ENCODE data around the gene EYA2. TPM values are rescaled to one million over a fixed set of nuclear protein-coding genes. Genes with fewer than 3 reads are reported as not detected.

Gene EYA2
- total RNA-seq, 2 donors from 2014 or later, result 3.5 to 3.8 TPM

GRCh38 chr20:47118641-47119040, 224.0 kb downstream of the EYA2 start:
- ATAC-seq (ENCODE audit: insufficient number of reproducible peaks, low FRiP score, low read depth) (no peak), DNase-seq (ENCODE audit: low spot score) (no peak)
- no peak for TF ChIP-seq CTCF (IDR thresholded peaks at IDR 0.05)
- H3K4me1 ChIP-seq (ENCODE audit: control insufficient read depth in 1 of 2, low read depth in 2 of 2), result peaks cover 7 to 20% of the 10 kb centered on the region in 2 donors
- no peaks in the 10 kb centered on the region for H3K36me3 ChIP-seq
- H3K27ac ChIP-seq, result peak overlapping the region; percentile 74 to 83
- no peaks in the 10 kb centered on the region for H3K27me3 ChIP-seq (replicated peaks; ENCODE audit: insufficient read depth)
- H3K9me3 ChIP-seq, result no peaks in the 10 kb centered on the region
- H3K4me3 ChIP-seq, result no peak overlapping the region

- no peak for ATAC-seq (ENCODE audit: insufficient number of reproducible peaks, low FRiP score, low read depth)
- TF ChIP-seq CTCF (IDR thresholded peaks at IDR 0.05), result no peak
Observed at GRCh38 chr20:47120346-47120936, 225.8 kb downstream of the EYA2 start.

DNA sequence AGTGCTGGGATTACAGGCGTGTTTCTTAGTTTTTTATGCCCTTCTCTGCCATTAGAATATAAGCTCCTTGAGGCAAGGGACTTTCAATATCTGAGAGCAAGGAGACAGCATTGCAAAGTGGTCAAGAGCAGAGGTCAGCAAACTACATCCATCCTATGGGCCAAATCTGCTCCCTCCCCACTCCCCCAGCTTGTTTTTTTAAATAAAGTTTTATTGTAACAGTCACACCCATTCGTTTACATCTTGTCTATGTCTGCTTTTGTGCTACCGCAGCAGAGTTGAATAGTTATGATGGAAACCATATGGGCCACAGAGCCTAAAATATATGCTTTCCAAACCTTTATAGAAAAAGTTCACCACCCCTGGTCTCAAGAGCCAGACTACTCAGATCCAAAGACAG, 227.9 kb downstream of the EYA2 start:
- no peak for TF ChIP-seq CTCF (IDR thresholded peaks at IDR 0.05)

More at GRCh38 chr20:47120346-47120936, 225.8 kb downstream of the EYA2 start:
- Histone ChIP-seq H3K27ac (no peak overlapping the region), H3K36me3 (no peaks in the 10 kb centered on the region), H3K4me1 (ENCODE audit: control insufficient read depth in 1 of 2, low read depth in 2 of 2) (peaks cover 8 to 33% of the 10 kb centered on the region in 2 donors), H3K27me3 (replicated peaks; ENCODE audit: insufficient read depth) (no peaks in the 10 kb centered on the region), H3K9me3 (no peaks in the 10 kb centered on the region), H3K4me3 (no peak overlapping the region)
- no peak for DNase-seq (ENCODE audit: low spot score)

DNA sequence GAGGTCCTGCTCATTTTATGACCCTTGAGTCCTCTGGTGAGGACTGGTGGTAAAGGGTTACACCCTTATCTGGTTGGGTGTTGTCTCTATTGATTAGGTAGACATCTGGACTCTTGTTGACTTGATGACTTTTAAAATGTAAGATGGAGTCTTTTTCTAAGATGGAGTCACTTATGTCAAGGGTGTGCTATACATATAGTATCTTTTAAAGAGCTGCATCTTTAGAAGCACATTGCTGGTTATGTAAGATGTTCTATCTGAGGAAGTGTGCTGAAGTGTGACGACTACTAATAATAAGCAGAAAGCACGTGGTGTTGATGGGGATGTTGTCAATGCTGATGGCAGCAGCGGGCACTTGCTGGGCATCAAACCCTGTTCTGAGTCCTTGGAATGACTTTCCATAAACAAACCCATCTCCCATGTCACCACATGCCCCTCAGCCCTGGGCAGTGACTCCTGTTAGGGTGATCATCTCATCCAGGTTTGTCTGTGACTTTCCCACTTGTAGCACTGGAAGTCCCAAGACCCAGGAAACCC, 229.6 kb downstream of the EYA2 start:
- ATAC-seq (ENCODE audit: insufficient number of reproducible peaks, low FRiP score, low read depth) (peak; percentile 62), DNase-seq (ENCODE audit: low spot score) (no peak)
- Histone ChIP-seq H3K36me3 (no peaks in the 10 kb centered on the region), H3K9me3 (no peaks in the 10 kb centered on the region), H3K27ac (peak overlapping the region; percentile 70 to 73), H3K27me3 (replicated peaks; ENCODE audit: insufficient read depth) (no peaks in the 10 kb centered on the region), H3K4me1 (ENCODE audit: control insufficient read depth in 1 of 2, low read depth in 2 of 2) (peaks cover 7 to 35% of the 10 kb centered on the region in 2 donors), H3K4me3 (no peak overlapping the region)
- no peak for TF ChIP-seq CTCF (IDR thresholded peaks at IDR 0.05)

More for the DNA sequence above, 227.9 kb downstream of the EYA2 start:
- H3K27me3 ChIP-seq (replicated peaks; ENCODE audit: insufficient read depth), result no peaks in the 10 kb centered on the region
- DNase-seq (ENCODE audit: low spot score), result no peak
- no peaks in the 10 kb centered on the region for H3K36me3 ChIP-seq
- ATAC-seq (ENCODE audit: insufficient number of reproducible peaks, low FRiP score, low read depth), result no peak
- no peak overlapping the region for H3K4me3 ChIP-seq
- H3K4me1 ChIP-seq (ENCODE audit: control insufficient read depth in 1 of 2, low read depth in 2 of 2), result peaks cover 14 to 41% of the 10 kb centered on the region in 2 donors
- no peaks in the 10 kb centered on the region for H3K9me3 ChIP-seq
- no peak overlapping the region for H3K27ac ChIP-seq

DNA sequence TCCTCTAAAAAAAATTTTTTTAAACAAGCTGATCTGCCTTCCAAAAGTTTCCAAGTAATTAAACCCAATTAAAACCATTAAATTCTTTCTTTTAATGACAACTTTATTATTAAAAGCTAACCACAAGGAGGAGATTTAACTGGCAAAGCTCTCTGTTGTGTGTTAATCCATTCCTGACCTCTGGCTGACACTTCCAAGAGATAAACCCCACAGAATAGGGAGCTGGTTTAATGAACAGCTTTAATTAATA, 230.8 kb downstream of the EYA2 start:
- H3K36me3 ChIP-seq, result no peaks in the 10 kb centered on the region
- no peaks in the 10 kb centered on the region for H3K27me3 ChIP-seq (replicated peaks; ENCODE audit: insufficient read depth)
- peaks cover 7 to 35% of the 10 kb centered on the region in 2 donors for H3K4me1 ChIP-seq (ENCODE audit: control insufficient read depth in 1 of 2, low read depth in 2 of 2)
- DNase-seq (ENCODE audit: low spot score), result no peak
- H3K4me3 ChIP-seq, result no peak overlapping the region
- no peak for TF ChIP-seq CTCF (IDR thresholded peaks at IDR 0.05)
- ATAC-seq (ENCODE audit: insufficient number of reproducible peaks, low FRiP score, low read depth), result no peak
- H3K9me3 ChIP-seq, result no peaks in the 10 kb centered on the region
- peak overlapping the region in 1 of 2 donors; percentile 53 for H3K27ac ChIP-seq

Measured in thoracic aorta (tissue), 2 donors.